ENCODE results near the gene WAS.

WAS gene

DNA sequence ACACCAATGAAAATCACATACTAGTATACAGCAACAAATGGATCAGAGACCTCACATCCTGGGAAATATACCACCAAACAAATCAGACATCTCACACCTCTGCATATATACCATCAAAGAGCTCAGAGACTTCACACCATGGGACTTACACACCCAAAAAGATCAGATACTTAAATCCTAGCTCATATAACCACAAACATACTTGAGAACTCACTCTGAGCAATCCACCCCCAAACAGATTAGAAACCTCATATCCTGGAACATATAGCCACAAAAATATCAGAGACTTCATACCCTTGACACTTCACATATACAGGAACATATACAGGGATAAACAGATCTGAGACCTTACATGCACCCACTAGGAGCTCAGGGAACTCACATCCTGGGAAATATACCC, 45.1 kb downstream of the WAS start:
- TF ChIP-seq, protein P1, sequence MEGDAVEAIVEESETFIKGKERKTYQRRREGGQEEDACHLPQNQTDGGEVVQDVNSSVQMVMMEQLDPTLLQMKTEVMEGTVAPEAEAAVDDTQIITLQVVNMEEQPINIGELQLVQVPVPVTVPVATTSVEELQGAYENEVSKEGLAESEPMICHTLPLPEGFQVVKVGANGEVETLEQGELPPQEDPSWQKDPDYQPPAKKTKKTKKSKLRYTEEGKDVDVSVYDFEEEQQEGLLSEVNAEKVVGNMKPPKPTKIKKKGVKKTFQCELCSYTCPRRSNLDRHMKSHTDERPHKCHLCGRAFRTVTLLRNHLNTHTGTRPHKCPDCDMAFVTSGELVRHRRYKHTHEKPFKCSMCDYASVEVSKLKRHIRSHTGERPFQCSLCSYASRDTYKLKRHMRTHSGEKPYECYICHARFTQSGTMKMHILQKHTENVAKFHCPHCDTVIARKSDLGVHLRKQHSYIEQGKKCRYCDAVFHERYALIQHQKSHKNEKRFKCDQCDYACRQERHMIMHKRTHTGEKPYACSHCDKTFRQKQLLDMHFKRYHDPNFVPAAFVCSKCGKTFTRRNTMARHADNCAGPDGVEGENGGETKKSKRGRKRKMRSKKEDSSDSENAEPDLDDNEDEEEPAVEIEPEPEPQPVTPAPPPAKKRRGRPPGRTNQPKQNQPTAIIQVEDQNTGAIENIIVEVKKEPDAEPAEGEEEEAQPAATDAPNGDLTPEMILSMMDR (IDR thresholded peaks at IDR 0.05; ENCODE audit: borderline replicate concordance, insufficient read depth, low read depth, low read length) = no peak
- H3K4me3 ChIP-seq (ENCODE audit: low read depth, low read length) = no peak overlapping the region

DNA sequence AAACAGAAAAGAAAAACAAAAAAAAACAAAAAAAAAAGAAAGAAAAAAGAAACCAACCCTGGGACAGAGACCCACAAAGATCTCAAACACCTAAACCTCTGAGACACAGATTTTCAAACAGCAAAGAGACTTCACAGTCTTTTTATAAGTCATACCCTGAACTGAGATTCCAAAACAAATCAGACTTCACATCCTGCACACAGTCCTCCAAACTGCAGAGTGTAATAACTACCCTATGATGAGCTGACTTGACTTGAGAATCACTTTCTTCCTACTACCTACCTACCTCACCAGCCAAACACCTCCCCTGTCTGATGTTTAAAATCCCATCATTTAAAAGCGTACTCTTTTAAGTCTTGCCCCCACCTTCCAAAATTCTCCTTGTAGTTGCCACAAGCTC, 52.7 kb downstream of the WAS start:
- TF ChIP-seq, protein P1 (IDR thresholded peaks at IDR 0.05; ENCODE audit: borderline replicate concordance, insufficient read depth, low read depth, low read length) = no peak
- no peak overlapping the region for H3K4me3 ChIP-seq (ENCODE audit: low read depth, low read length)

DNA sequence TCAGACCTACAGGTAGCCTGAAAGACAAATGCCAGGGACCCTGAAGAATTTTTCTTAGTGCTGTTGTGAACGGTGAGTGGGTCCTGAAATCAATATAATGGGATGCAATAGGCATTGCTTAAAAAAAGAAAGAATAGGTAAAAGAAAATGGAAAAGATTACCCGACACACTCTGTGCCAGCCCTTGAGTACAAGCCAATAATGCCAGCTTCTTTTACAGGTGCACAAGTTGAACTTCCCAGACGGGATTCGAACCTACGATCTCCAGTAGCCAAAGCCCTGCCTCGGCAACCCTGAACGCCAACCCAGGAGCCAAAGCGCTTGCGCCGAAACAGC, 53.2 kb downstream of the WAS start:
- peak overlapping the region; percentile 34 for H3K4me3 ChIP-seq (ENCODE audit: low read depth, low read length)
- TF ChIP-seq, protein P1 (IDR thresholded peaks at IDR 0.05; ENCODE audit: borderline replicate concordance, insufficient read depth, low read depth, low read length) = no peak

DNA sequence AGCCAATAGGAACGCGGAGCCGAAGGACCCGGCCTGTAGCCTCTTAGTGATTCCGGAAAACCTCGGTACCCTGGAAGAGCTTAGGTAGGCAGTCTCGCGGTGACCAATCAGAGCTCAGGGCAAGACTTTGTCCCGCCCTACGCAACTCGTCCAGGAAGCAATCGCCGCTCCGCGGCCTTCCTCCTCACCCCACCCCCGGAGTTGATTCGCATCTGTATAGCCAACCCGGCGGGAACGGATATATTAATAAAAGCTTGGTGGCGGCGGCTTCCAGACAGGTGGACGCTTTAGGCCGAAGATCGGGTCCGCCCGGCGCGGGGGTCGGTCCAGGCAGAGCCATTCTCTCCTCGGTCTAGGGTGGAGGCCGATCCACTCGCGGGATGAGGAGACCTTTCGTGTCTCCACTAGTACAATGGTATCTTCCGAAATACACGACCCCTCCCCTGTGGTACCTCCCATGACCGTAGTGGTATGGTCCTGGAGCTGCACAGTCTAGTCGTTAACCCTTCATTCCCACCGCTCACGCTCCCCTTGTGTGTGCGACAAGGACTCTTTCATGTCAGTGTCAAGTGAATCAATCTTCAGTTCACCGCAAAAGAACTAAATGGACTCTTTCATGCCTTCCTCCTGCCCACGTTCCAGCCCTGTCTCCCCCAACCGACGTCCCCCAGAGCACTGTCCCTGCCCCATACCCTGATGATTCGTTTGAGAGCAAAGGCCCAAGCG, 53.8 kb downstream of the WAS start:
- TF ChIP-seq, protein P1 (IDR thresholded peaks at IDR 0.05; ENCODE audit: borderline replicate concordance, insufficient read depth, low read depth, low read length) = no peak
- peak overlapping the region; percentile 46 for H3K4me3 ChIP-seq (ENCODE audit: low read depth, low read length)

DNA sequence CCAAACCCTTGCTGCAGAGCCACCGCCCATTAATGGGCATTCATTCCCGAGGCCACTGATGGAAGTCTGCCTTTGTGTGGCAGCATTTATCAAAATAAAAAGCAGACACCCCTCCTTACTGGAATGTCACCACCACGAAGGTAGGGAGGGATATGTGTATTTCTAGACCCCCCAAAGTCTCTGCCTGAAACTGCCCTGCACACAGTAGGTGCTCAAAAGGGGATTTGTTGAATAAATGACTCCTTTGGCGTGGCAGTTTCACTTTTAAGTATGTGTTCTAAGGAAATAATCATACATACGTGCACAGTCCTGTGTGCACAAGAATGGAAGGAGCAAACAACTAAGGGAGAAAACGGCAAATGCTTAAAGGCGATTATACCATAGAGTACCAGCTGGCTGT, 54.3 kb downstream of the WAS start:
- TF ChIP-seq, protein P1 (IDR thresholded peaks at IDR 0.05; ENCODE audit: borderline replicate concordance, insufficient read depth, low read depth, low read length) = no peak
- H3K4me3 ChIP-seq (ENCODE audit: low read depth, low read length) = peak overlapping the region; percentile 46

Data from GM12875 (cell line).